ENCODE results near the gene KRT12.

KRT12 gene

DNA sequence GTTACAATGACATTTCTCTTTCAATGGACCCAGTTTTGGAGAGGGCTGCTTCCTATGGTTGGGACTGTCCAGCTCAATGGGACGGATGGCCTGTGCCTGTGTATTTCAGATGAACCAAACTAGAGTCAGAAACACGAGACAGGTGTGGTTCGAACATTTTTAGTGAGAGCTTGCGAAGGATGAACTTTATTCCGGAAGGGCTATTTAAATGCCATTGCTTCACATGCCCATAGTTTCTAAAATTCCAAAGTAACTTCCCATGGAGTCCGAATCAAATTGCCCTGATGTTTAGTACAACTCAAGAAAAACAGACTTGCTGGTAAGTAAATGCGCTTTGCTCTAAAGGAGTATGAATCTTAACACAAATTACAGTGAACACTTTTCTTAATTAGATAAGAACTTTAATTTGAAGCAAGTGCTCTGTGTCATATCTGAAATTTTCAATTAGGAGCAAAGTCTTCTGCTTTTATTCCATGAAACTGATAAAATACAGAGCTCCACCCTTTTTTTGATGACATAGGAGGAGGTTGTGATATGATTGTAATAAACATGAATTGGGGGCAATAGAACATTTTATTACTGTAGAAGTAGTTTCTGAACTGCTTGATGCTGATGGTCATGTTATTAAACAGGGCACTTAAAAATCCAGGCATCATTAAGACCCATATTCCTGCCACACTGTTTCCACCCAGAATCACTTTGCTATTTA lies 16.8 kb upstream of the KRT12 start:
- Histone ChIP-seq H3K9me3 (ENCODE audit: control insufficient read depth, low read length) (no peaks in the 10 kb centered on the region), H3K36me3 (ENCODE audit: control insufficient read depth, insufficient read depth, low read length) (no peaks in the 10 kb centered on the region), H3K4me1 (ENCODE audit: control insufficient read depth, insufficient read depth, low read length, poor library complexity, severe bottlenecking) (no peaks in the 10 kb centered on the region), H3K27ac (ENCODE audit: low read depth, low read length, severe bottlenecking) (no peak overlapping the region), H3K4me3 (ENCODE audit: extremely low read depth, insufficient read depth, low read length, poor library complexity, severe bottlenecking) (no peak overlapping the region)
- 79 to 90% methylated on average over 4 to 5 of the region's 7 CpGs for WGBS, 2 experiments (ENCODE audit: insufficient coverage in 2 of 2)

- Histone ChIP-seq H3K4me1 (ENCODE audit: control insufficient read depth, insufficient read depth, low read length, poor library complexity, severe bottlenecking) (no peaks in the 10 kb centered on the region), H3K9me3 (ENCODE audit: control insufficient read depth, low read length) (no peaks in the 10 kb centered on the region), H3K36me3 (ENCODE audit: control insufficient read depth, insufficient read depth, low read length) (no peaks in the 10 kb centered on the region), H3K27ac (ENCODE audit: low read depth, low read length, severe bottlenecking) (no peak overlapping the region), H3K4me3 (ENCODE audit: extremely low read depth, insufficient read depth, low read length, poor library complexity, severe bottlenecking) (no peak overlapping the region)
- WGBS, 2 experiments (ENCODE audit: insufficient coverage in 2 of 2): 91 to 93% methylated on average over 1 of the region's 1 CpG
These were observed 16.0 kb upstream of the KRT12 start for GRCh38 chr17:40883031-40883430.

GRCh38 chr17:40879026-40879425 lies 12.0 kb upstream of the KRT12 start:
- no peaks in the 10 kb centered on the region for H3K36me3 ChIP-seq (ENCODE audit: control insufficient read depth, insufficient read depth, low read length)
- no CpG with 5 or more reads among the region's 1 CpG for WGBS, 2 experiments (ENCODE audit: insufficient coverage in 2 of 2)
- H3K9me3 ChIP-seq (ENCODE audit: control insufficient read depth, low read length): no peaks in the 10 kb centered on the region
- no peaks in the 10 kb centered on the region for H3K4me1 ChIP-seq (ENCODE audit: control insufficient read depth, insufficient read depth, low read length, poor library complexity, severe bottlenecking)
- no peak overlapping the region for H3K4me3 ChIP-seq (ENCODE audit: extremely low read depth, insufficient read depth, low read length, poor library complexity, severe bottlenecking)
- H3K27ac ChIP-seq (ENCODE audit: low read depth, low read length, severe bottlenecking): no peak overlapping the region

DNA sequence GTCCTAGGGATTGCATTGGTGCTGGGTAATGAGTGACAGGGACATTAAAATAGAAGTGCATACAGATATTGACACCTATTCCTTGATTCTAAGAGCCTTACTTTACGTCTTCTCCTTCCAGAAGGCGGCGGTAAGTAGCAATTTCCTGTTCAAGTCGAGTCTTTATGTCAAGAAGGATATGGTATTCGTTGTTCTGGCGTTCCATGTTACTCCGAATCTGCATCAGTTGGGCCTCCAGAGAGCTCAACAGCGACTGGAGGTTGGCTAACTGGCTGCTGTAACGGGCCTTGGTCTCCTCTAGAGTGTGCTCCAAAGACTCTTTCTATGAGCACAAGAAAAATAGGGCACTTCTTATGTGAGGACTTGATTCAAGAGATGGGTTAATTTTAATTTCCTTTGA lies 11.0 kb upstream of the KRT12 start:
- Histone ChIP-seq H3K4me1 (ENCODE audit: control insufficient read depth, insufficient read depth, low read length, poor library complexity, severe bottlenecking) (no peaks in the 10 kb centered on the region), H3K36me3 (ENCODE audit: control insufficient read depth, insufficient read depth, low read length) (no peaks in the 10 kb centered on the region), H3K9me3 (ENCODE audit: control insufficient read depth, low read length) (no peaks in the 10 kb centered on the region), H3K27ac (ENCODE audit: low read depth, low read length, severe bottlenecking) (no peak overlapping the region), H3K4me3 (ENCODE audit: extremely low read depth, insufficient read depth, low read length, poor library complexity, severe bottlenecking) (no peak overlapping the region)
- WGBS, 2 experiments (ENCODE audit: insufficient coverage in 2 of 2): 86 to 97% methylated on average over 6 to 9 of the region's 9 CpGs

- H3K36me3 ChIP-seq (ENCODE audit: control insufficient read depth, insufficient read depth, low read length): no peaks in the 10 kb centered on the region
- WGBS, 2 experiments (ENCODE audit: insufficient coverage in 2 of 2): 83% methylated on average over 1 of the region's 1 CpG; no CpG with 5 or more reads in 1 of the 2 experiments
- no peak overlapping the region for H3K4me3 ChIP-seq (ENCODE audit: extremely low read depth, insufficient read depth, low read length, poor library complexity, severe bottlenecking)
- no peaks in the 10 kb centered on the region for H3K4me1 ChIP-seq (ENCODE audit: control insufficient read depth, insufficient read depth, low read length, poor library complexity, severe bottlenecking)
- H3K27ac ChIP-seq (ENCODE audit: low read depth, low read length, severe bottlenecking): no peak overlapping the region
- H3K9me3 ChIP-seq (ENCODE audit: control insufficient read depth, low read length): no peaks in the 10 kb centered on the region
These were observed 6.8 kb upstream of the KRT12 start for GRCh38 chr17:40873801-40874200.

DNA sequence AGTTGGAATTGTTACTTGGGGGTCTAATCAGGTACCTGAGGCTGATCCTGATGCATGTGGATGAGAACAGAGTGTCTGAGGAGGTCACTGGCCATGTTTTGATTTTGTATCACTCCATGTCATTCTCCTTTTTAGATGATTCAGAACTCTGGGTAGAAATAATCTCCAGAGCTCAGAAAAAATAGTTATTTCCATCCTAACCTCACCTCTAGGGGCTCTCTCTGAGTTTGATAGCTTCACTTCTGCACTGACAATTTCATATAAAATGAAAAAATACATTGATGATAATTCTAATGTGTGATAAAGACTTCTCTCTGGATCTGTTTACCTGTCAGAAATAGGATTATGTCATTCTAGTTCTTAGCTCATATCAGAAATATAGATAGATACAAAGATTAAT lies 6.2 kb upstream of the KRT12 start:
- Histone ChIP-seq H3K4me3 (ENCODE audit: extremely low read depth, insufficient read depth, low read length, poor library complexity, severe bottlenecking) (no peak overlapping the region), H3K27ac (ENCODE audit: low read depth, low read length, severe bottlenecking) (no peak overlapping the region), H3K36me3 (ENCODE audit: control insufficient read depth, insufficient read depth, low read length) (no peaks in the 10 kb centered on the region), H3K9me3 (ENCODE audit: control insufficient read depth, low read length) (no peaks in the 10 kb centered on the region), H3K4me1 (ENCODE audit: control insufficient read depth, insufficient read depth, low read length, poor library complexity, severe bottlenecking) (no peaks in the 10 kb centered on the region)

- no peaks in the 10 kb centered on the region for H3K9me3 ChIP-seq (ENCODE audit: control insufficient read depth, low read length)
- no peak overlapping the region for H3K4me3 ChIP-seq (ENCODE audit: extremely low read depth, insufficient read depth, low read length, poor library complexity, severe bottlenecking)
- no peaks in the 10 kb centered on the region for H3K4me1 ChIP-seq (ENCODE audit: control insufficient read depth, insufficient read depth, low read length, poor library complexity, severe bottlenecking)
- no peak overlapping the region for H3K27ac ChIP-seq (ENCODE audit: low read depth, low read length, severe bottlenecking)
- no peaks in the 10 kb centered on the region for H3K36me3 ChIP-seq (ENCODE audit: control insufficient read depth, insufficient read depth, low read length)
These were observed 5.4 kb upstream of the KRT12 start for GRCh38 chr17:40872416-40872815.

GRCh38 chr17:40871316-40871715 lies 4.3 kb upstream of the KRT12 start:
- 87 to 100% methylated on average over 6 to 7 of the region's 7 CpGs for WGBS, 2 experiments (ENCODE audit: insufficient coverage in 2 of 2)
- Histone ChIP-seq H3K4me3 (ENCODE audit: extremely low read depth, insufficient read depth, low read length, poor library complexity, severe bottlenecking) (no peak overlapping the region), H3K36me3 (ENCODE audit: control insufficient read depth, insufficient read depth, low read length) (no peaks in the 10 kb centered on the region)

GRCh38 chr17:40870136-40870535 lies 3.1 kb upstream of the KRT12 start:
- no peaks in the 10 kb centered on the region for H3K4me1 ChIP-seq (ENCODE audit: control insufficient read depth, insufficient read depth, low read length, poor library complexity, severe bottlenecking)
- 73 to 93% methylated on average over 3 of the region's 4 CpGs for WGBS, 2 experiments (ENCODE audit: insufficient coverage in 2 of 2)
- no peaks in the 10 kb centered on the region for H3K9me3 ChIP-seq (ENCODE audit: control insufficient read depth, low read length)
- H3K27ac ChIP-seq (ENCODE audit: low read depth, low read length, severe bottlenecking): no peak overlapping the region
- H3K36me3 ChIP-seq (ENCODE audit: control insufficient read depth, insufficient read depth, low read length): no peaks in the 10 kb centered on the region
- no peak overlapping the region for H3K4me3 ChIP-seq (ENCODE audit: extremely low read depth, insufficient read depth, low read length, poor library complexity, severe bottlenecking)

More at GRCh38 chr17:40871316-40871715, 4.3 kb upstream of the KRT12 start:
- Histone ChIP-seq H3K9me3 (ENCODE audit: control insufficient read depth, low read length) (no peaks in the 10 kb centered on the region), H3K27ac (ENCODE audit: low read depth, low read length, severe bottlenecking) (no peak overlapping the region), H3K4me1 (ENCODE audit: control insufficient read depth, insufficient read depth, low read length, poor library complexity, severe bottlenecking) (no peaks in the 10 kb centered on the region)

DNA sequence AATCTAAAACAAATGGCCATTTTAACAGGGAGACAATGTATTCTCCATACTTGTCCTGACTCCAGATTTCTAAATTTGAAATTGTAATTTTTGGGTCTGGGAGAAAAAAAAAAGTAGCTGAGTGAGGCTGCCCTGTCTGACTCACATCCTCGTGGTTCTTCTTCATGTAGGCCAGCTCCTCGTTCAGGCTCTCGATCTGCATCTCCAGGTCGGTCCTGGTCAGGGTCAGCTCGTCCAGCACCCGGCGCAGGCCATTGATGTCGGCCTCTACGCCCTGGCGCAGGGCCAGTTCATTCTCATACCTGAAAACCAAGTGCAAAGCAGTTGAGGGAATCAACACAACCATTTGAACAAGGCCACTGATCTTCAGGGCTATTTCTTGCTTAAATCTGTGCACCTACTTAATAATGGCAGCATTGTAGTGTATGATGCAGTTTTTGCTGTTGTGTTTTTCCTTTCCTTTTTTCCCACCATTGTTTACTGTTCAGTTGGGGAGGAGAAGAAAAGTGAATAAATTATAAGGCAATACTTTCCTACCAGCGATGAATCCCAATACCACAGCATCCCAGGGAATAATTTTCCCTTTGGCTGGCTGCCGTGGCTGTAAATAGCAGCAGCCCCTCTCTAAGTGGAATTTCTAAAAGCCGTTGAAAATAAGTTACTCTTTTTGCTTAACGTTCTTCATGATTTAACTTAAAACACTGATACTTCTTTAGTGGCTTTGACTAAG lies 2.2 kb downstream of the KRT12 start:
- no peak overlapping the region for H3K4me3 ChIP-seq (ENCODE audit: extremely low read depth, insufficient read depth, low read length, poor library complexity, severe bottlenecking)
- H3K9me3 ChIP-seq (ENCODE audit: control insufficient read depth, low read length): no peaks in the 10 kb centered on the region
- H3K4me1 ChIP-seq (ENCODE audit: control insufficient read depth, insufficient read depth, low read length, poor library complexity, severe bottlenecking): no peaks in the 10 kb centered on the region
- H3K27ac ChIP-seq (ENCODE audit: low read depth, low read length, severe bottlenecking): no peak overlapping the region
- 91 to 95% methylated on average over 11 to 13 of the region's 14 CpGs for WGBS, 2 experiments (ENCODE audit: insufficient coverage in 2 of 2)
- H3K36me3 ChIP-seq (ENCODE audit: control insufficient read depth, insufficient read depth, low read length): no peaks in the 10 kb centered on the region

- Histone ChIP-seq H3K27ac (ENCODE audit: low read depth, low read length, severe bottlenecking) (no peak overlapping the region), H3K36me3 (ENCODE audit: control insufficient read depth, insufficient read depth, low read length) (no peaks in the 10 kb centered on the region), H3K4me3 (ENCODE audit: extremely low read depth, insufficient read depth, low read length, poor library complexity, severe bottlenecking) (no peak overlapping the region), H3K4me1 (ENCODE audit: control insufficient read depth, insufficient read depth, low read length, poor library complexity, severe bottlenecking) (no peaks in the 10 kb centered on the region), H3K9me3 (ENCODE audit: control insufficient read depth, low read length) (no peaks in the 10 kb centered on the region)
- 84 to 86% methylated on average over 36 to 39 of the region's 39 CpGs for WGBS, 2 experiments (ENCODE audit: insufficient coverage in 2 of 2)
These were observed 3.9 kb downstream of the KRT12 start for GRCh38 chr17:40862985-40863733.
